Measurements from ENCODE around the gene PRRT1B.

PRRT1B gene

DNA sequence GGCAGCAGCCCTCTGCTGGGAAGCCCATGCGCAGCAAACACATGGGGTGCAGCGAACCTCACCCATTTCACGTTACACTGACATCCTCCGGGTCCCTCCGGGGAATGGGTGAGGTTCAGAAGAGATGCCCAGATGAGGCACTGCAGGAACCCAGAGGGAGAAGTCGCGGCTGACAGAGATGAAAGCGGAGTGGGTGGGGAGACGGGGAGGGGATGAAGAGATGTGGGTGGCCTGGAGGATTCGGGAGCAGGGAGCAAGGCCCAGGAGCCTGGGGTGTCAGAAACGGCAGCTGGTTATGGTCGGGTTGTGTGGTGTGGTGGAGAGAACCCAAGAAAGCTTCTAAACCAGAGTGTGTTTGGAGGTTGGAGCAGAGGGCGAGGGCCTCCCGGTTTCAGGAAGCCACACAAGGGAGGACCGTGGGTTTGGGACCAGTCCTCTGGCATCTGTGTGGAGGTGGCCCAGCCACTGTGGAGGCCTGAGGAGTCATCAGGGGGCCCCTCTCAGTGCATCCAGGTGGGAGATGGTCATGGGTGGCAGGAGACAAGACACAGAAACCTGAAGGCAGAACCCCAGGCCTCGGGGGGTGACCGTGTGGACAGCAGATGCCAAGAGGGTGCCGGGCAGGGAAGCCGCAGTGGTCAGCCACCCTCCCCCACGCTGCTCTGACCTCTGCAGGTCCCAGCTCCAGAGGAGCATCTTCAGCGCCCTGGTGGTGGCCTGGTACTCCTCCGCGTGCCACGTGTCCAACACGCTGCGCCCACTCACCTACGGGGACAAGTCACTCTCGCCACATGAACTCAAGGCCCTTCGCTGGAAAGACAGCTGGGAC lies 22.9 kb upstream of the PRRT1B start:
- DNase-seq (ENCODE audit: low read depth): no peak
- TF ChIP-seq, protein P1, sequence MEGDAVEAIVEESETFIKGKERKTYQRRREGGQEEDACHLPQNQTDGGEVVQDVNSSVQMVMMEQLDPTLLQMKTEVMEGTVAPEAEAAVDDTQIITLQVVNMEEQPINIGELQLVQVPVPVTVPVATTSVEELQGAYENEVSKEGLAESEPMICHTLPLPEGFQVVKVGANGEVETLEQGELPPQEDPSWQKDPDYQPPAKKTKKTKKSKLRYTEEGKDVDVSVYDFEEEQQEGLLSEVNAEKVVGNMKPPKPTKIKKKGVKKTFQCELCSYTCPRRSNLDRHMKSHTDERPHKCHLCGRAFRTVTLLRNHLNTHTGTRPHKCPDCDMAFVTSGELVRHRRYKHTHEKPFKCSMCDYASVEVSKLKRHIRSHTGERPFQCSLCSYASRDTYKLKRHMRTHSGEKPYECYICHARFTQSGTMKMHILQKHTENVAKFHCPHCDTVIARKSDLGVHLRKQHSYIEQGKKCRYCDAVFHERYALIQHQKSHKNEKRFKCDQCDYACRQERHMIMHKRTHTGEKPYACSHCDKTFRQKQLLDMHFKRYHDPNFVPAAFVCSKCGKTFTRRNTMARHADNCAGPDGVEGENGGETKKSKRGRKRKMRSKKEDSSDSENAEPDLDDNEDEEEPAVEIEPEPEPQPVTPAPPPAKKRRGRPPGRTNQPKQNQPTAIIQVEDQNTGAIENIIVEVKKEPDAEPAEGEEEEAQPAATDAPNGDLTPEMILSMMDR (IDR thresholded peaks at IDR 0.05; ENCODE audit: insufficient read depth, low read depth, low read length, missing control alignments): no peak
- H3K4me3 ChIP-seq (ENCODE audit: low read length): no peak overlapping the region

DNA sequence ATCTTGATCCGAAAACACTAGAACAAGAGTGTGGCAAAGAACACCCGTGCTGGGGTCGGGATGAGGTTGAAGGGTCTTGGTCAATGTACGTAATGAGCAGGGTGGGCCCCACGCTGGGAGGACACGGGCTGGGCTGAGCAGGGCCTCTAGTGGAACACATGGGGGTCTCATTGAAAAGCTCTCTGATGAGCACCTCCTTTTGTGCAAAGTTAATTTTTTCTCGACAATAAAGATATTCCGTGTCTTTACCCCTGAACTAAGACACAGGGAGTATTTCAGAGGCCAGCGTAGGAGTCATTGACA lies 22.3 kb upstream of the PRRT1B start:
- H3K4me3 ChIP-seq (ENCODE audit: low read length): no peak overlapping the region
- no peak for DNase-seq (ENCODE audit: low read depth)
- TF ChIP-seq, protein P1 (IDR thresholded peaks at IDR 0.05; ENCODE audit: insufficient read depth, low read depth, low read length, missing control alignments): no peak

DNA sequence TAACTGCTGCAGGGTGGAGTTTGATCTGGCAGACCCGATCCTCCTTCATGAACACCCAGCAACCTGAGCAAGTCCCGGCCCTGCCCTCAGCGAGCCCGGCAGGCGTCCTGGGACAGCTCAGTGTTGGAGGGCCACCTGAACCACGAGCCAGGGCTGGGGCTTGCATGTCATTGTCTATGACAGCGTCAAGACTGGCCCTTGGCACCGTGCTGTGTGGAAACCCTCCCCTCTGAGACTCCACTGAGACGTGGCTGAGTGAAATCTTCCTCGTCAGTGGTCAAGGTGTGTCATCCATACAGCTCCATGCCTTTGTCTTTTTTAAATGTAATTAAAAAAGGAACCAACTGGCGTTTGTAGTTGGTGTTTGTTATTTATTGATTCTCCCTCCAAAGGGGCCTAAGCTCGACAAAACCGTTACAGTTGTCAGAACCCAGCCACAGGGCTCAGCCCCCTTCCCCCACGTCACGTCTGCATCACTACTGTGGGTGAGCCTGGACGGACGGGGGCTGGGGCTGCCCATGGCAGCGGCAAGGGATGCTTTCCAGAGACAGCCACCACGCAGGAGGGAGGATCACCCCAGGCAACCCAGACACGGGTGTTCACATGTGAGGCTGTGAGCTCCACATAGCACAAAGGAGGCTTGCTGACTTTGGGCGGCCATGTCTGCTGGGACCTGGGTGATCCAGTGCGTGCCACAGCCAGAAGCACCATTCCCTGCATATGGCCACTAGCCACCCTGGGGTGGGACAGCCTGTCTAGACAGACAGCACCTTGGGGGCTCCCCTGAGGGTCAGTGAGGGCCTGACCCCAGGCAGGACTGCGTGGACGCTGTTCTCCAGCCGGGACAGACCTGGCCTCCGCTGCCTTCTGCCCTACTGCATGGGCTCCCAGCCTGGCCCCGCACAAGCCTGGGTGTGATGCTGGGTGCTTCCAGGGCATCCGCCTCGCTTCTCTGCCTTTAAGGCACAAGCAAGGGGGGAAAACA lies 21.6 kb upstream of the PRRT1B start:
- H3K4me3 ChIP-seq (ENCODE audit: low read length): no peak overlapping the region
- DNase-seq (ENCODE audit: low read depth): no peak
- TF ChIP-seq, protein P1 (IDR thresholded peaks at IDR 0.05; ENCODE audit: insufficient read depth, low read depth, low read length, missing control alignments): no peak

DNA sequence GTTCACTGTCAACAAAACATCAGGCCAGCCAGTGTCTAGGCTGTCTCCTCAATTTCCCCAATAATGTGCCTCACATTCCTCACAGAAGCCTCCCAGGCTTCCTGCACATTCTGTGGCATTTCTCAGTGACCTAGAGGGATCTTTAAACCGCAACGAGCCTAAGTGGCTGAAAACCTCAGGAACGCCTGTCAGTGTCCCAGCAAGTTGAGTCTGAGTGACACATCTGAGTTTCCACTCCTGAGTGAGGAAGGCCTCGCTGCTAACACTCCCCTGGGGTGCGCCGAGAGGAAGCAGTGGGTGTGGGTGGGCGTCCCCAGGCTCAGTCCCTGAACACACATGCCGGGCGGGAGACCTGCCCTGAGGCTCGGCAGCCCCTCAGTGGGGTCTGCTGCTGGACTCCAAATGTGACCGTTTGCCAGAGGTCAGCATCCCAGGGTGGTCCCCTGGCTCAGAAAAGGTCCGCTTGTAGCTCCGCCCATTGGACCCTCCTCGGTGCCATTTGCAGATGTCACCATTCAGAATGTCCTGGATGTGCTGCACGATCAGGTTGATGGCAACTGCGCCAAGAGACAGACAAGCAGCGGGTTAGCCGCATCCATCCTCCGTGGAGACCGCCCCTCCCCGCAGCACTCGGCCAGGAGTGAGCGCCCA lies 20.5 kb upstream of the PRRT1B start:
- no peak overlapping the region for H3K4me3 ChIP-seq (ENCODE audit: low read length)
- TF ChIP-seq, protein P1 (IDR thresholded peaks at IDR 0.05; ENCODE audit: insufficient read depth, low read depth, low read length, missing control alignments): no peak
- DNase-seq (ENCODE audit: low read depth): no peak

DNA sequence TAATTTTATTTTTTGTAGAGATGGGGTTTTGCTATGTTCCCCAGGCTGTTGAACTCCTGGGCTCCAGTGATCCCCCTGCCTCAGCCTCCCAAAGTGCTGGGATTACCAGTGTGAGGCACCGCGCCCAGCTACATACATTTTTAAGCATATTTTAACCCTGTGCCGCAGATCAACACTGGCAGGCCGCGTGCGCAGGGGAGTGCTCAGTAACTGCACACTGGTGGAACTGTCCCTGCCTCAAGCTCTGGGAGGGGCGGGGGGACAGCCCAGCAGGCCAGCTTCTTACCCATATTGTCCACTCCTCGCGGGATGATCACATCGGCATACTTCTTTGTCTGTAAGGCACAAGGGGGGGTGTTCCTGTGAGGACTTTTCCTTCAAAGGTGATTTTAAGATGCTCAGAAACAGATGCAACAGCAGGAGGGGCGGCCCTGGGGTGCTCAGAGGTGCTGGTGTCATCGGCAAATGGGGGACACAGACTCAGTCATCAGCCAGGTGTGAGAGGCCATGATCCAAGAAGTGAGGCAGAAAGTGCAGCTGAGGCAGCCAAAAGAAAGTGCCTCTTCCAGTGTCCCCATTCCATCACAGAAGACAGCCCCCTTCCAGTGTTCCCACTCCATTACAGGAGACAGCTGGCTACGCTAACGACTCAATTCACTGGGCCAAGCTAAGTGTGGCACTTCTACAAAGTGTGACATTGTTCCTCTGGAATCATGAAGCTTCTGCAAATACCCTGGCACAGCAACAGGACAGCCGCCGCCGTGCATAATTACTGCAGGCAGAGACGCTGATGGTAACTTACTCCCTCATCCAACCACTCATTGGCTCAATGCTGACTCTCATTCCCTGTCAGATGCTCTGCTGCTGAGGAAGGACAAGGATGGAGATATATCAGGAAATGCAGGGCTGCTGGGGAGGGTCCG lies 19.4 kb upstream of the PRRT1B start:
- no peak overlapping the region for H3K4me3 ChIP-seq (ENCODE audit: low read length)
- TF ChIP-seq, protein P1 (IDR thresholded peaks at IDR 0.05; ENCODE audit: insufficient read depth, low read depth, low read length, missing control alignments): no peak
- no peak for DNase-seq (ENCODE audit: low read depth)

DNA sequence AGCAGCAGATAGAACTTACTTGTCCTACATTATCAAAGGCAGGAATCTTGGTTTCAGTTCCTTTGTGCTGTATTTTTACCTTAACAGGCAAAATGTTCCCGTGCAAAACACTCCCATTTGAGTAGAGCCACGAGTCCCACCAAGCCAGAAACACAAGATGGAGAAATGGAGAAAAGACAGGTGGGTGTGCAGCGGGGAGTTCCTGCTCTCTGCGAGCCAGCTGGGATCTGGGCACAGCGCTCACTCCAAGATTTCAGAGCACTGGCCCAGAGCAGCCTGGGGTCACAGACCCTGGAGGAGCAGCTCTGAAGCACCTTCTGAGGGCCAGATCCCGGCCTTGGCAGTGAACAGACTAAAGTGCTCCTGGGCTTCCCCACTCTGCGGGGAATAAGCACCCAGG lies 17.1 kb upstream of the PRRT1B start:
- TF ChIP-seq, protein P1 (IDR thresholded peaks at IDR 0.05; ENCODE audit: insufficient read depth, low read depth, low read length, missing control alignments): no peak
- DNase-seq (ENCODE audit: low read depth): no peak
- no peak overlapping the region for H3K4me3 ChIP-seq (ENCODE audit: low read length)
